Measurements from ENCODE around the gene TP53TG3. TPM values are rescaled to one million over a fixed set of nuclear protein-coding genes. Genes with fewer than 3 reads are reported as not detected.
"Not testable (repeated sequence)": the region's sequence is repeated elsewhere in the genome, so short reads cannot be mapped to it uniquely, and the experiment has no call there.

The TP53TG3 gene
- total RNA-seq, 1 donor from 2014 or later, result not detected

DNA sequence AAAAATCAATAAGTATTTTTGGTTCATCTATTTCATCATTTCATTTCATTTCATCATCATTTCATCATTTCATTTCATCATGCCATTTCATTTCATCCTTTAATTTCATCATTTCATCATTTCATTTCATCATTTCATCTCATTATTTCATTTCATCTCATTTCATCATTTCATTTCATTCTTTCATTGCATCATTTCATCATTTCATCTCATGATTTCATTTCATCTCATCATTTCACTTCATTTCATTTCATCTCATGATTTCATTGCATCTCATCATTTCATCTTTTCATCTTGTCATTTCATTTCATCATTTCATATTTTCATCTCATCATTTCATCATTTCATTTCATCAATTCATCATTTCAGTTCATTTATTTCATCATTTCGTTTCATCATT, 31.2 kb downstream of the TP53TG3 start:
- not testable (repeated sequence) for H2AFZ ChIP-seq (ENCODE audit: low read depth, low read length); H3K9ac ChIP-seq (ENCODE audit: low read length); H3K36me3 ChIP-seq (ENCODE audit: insufficient read depth, low read length); H3K79me2 ChIP-seq (ENCODE audit: insufficient read depth, low read length); DNase-seq (ENCODE audit: low read depth); H3K4me1 Mint-ChIP-seq (ENCODE audit: low read depth, unreplicated experiment); H3K4me1 ChIP-seq (ENCODE audit: insufficient read depth, low read length); H3K4me3 Mint-ChIP-seq (ENCODE audit: unreplicated experiment); H4K20me1 ChIP-seq (ENCODE audit: insufficient read depth, low read length); H3K4me3 ChIP-seq (ENCODE audit: insufficient read depth, low read depth, low read length); H3K36me3 Mint-ChIP-seq (ENCODE audit: low read depth, unreplicated experiment); H3K9me3 ChIP-seq (ENCODE audit: insufficient read depth, low read depth, low read length); H3K4me2 ChIP-seq (ENCODE audit: low read length); H3K27me3 Mint-ChIP-seq (ENCODE audit: low read depth, unreplicated experiment); H3K27ac Mint-ChIP-seq (ENCODE audit: unreplicated experiment); H3K27me3 ChIP-seq (ENCODE audit: insufficient read depth, low read length); H3K27ac ChIP-seq (ENCODE audit: low read depth, low read length)
- FAIRE-seq, result peak; percentile 73
- H3K9me3 Mint-ChIP-seq (ENCODE audit: unreplicated experiment), result peaks cover 16% of the 10 kb centered on the region

DNA sequence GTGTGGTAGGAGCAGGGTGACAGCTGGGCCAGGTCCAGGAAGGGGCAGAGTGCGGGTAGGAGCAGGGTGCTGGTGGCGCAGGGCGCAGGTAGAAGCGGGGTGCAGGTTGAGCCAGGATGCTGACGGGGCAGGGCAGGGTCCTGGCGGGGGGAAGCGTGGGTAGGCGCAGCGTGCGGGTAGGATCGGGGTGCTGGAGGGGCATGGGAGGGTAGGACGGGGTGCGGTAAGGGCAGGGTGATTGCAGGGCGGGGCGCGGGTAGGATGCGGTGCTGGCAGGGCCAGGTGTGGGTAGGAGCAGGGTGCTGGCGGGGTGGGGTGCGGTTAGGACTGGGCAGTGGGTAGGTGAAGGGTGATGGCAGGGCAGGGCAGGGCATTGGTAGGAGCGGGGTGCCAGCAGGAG, 38.4 kb downstream of the TP53TG3 start:
- H3K36me3 ChIP-seq (ENCODE audit: insufficient read depth, low read length); H3K27me3 ChIP-seq (ENCODE audit: insufficient read depth, low read length); H3K4me1 Mint-ChIP-seq (ENCODE audit: low read depth, unreplicated experiment); DNase-seq (ENCODE audit: low read depth); H3K9ac ChIP-seq (ENCODE audit: low read length); FAIRE-seq; H3K36me3 Mint-ChIP-seq (ENCODE audit: low read depth, unreplicated experiment); H3K4me3 ChIP-seq (ENCODE audit: insufficient read depth, low read depth, low read length); H4K20me1 ChIP-seq (ENCODE audit: insufficient read depth, low read length); H3K9me3 Mint-ChIP-seq (ENCODE audit: unreplicated experiment); H3K27me3 Mint-ChIP-seq (ENCODE audit: low read depth, unreplicated experiment); H3K9me3 ChIP-seq (ENCODE audit: insufficient read depth, low read depth, low read length); H3K79me2 ChIP-seq (ENCODE audit: insufficient read depth, low read length); H3K27ac ChIP-seq (ENCODE audit: low read depth, low read length); H3K4me2 ChIP-seq (ENCODE audit: low read length); H3K27ac Mint-ChIP-seq (ENCODE audit: unreplicated experiment); H3K4me3 Mint-ChIP-seq (ENCODE audit: unreplicated experiment); H2AFZ ChIP-seq (ENCODE audit: low read depth, low read length); H3K4me1 ChIP-seq (ENCODE audit: insufficient read depth, low read length): not testable (repeated sequence)

DNA sequence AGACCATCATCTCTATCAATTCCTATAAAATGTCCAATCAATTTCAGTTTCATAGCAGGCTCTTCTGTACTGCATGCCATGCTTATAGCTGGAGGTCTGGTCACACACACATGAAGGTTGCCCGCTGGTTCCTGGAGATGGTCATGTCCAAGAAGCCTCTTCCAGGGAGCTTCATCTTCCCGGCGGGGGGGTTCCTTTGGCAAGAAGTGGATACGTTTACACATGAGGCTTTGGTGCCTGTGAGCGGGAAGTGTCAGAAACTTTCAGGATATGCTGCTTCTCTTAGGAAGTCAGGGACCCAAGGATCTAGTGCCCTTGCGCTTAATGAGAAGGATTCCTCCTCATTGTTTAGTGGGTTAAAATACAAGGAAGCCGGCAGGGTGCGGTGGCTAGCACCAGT, 43.9 kb downstream of the TP53TG3 start:
- H3K27ac Mint-ChIP-seq (ENCODE audit: unreplicated experiment); H3K9me3 ChIP-seq (ENCODE audit: insufficient read depth, low read depth, low read length); H3K4me2 ChIP-seq (ENCODE audit: low read length); H3K4me3 ChIP-seq (ENCODE audit: insufficient read depth, low read depth, low read length); H3K36me3 Mint-ChIP-seq (ENCODE audit: low read depth, unreplicated experiment); H3K27me3 Mint-ChIP-seq (ENCODE audit: low read depth, unreplicated experiment); H3K79me2 ChIP-seq (ENCODE audit: insufficient read depth, low read length); H3K4me1 ChIP-seq (ENCODE audit: insufficient read depth, low read length); H3K4me1 Mint-ChIP-seq (ENCODE audit: low read depth, unreplicated experiment); H3K36me3 ChIP-seq (ENCODE audit: insufficient read depth, low read length); H3K27me3 ChIP-seq (ENCODE audit: insufficient read depth, low read length); H4K20me1 ChIP-seq (ENCODE audit: insufficient read depth, low read length); H3K27ac ChIP-seq (ENCODE audit: low read depth, low read length); H3K4me3 Mint-ChIP-seq (ENCODE audit: unreplicated experiment); FAIRE-seq; H3K9me3 Mint-ChIP-seq (ENCODE audit: unreplicated experiment); DNase-seq (ENCODE audit: low read depth); H3K9ac ChIP-seq (ENCODE audit: low read length); H2AFZ ChIP-seq (ENCODE audit: low read depth, low read length): not testable (repeated sequence)

Data from astrocyte (in vitro differentiated cells and primary cell).